Fibroblast of gingiva (primary cell): ENCODE data around the gene DOK4.
"Not testable (repeated sequence)": the region's sequence is repeated elsewhere in the genome, so short reads cannot be mapped to it uniquely, and the experiment has no call there.

ENCODE experiments used
- DNase-seq: peaks from one replicate; pipeline ENCODE4 v3.0.0-alpha.2; 2011; ENCODE audit warnings: low read depth

Gene DOK4

DNA sequence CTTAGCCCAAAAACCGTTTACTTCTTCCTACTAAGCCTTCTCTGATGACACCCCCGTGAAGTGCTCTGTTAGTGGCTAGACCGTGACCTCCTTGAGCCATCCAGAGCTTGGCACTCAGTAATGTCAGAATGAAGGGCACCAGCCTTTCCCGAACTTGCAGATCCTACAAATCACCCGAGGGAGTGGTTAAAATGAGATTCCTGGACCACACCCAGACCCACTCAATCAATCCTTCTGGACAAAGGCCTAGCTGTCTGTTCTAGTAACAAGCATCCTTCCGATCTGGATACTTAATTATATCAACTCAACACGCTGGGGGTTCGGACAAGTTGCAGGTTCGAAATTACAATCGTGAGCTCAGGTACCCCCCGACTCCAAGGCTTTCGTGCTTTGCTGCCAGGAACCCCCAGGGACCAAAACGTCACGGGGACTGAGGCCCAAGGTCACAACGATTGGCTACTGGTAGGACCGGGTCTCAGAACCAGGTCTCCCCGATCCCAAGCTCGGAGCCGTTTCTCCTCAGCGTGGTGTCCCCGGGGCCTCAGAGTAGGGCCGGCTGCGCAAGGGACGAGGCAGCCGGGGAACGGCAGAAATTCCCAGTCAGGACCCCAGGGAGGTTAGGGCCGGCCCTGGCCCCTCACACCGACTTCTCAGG is 39.6 kb downstream of the DOK4 start:
- peak; percentile 27 for DNase-seq

DNA sequence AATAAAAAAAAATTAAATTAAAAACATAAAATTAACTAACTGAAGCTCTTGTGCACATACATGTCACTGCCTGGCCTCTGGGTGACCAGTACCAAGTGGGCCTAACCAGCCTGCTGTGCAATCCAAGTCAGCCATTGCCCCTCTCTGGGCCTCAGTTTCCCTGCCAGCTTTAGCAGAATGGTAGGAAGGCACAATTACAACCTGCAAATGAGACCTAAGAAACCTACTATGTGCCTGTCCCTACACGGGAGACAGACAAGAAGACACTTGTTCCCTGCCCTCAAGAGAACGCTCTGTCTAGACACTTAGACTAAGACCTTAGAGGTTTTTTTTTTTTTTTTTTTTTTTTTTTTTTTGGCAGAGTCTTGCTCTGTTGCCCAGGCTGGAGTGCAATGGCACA is 40.8 kb downstream of the DOK4 start:
- no peak for DNase-seq

DNA sequence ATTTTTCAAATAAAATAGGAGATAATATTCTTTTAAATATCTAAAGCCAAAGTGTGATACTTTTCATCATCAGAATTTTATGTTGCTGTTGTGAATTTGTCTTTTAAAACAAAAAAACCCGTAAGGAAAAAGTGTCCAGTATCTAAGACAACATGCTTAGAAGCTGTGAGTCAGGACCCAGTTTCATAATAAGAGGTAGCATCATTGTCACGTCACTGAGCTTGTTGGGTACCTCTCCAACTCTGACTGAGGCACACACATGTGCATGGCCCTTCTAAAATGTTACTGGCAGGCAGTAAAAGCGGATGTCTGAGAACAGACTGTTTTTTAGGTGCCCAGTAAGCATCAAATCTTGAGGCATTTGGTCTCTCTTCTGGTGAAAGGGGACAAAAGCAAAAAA is 41.6 kb downstream of the DOK4 start:
- DNase-seq: peak; percentile 60

DNA sequence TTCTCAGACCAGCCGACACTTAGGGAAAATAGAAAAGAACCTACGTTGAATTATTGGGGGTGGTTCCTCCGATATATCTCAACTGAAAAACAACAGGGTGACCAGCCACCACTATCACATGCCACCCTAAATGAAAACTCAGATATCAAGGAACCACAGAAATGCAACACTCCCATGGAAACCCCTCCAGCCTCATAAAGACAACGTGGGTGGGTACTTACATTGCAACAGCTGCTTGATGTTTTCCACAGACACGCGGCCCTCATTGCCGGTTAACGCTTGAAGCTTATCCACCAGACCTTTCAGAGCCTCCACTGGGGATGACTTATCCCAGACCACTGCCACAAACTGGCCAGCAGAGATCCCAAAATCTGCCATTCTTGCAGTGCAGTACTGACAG is 45.7 kb downstream of the DOK4 start:
- not testable (repeated sequence) for DNase-seq

DNA sequence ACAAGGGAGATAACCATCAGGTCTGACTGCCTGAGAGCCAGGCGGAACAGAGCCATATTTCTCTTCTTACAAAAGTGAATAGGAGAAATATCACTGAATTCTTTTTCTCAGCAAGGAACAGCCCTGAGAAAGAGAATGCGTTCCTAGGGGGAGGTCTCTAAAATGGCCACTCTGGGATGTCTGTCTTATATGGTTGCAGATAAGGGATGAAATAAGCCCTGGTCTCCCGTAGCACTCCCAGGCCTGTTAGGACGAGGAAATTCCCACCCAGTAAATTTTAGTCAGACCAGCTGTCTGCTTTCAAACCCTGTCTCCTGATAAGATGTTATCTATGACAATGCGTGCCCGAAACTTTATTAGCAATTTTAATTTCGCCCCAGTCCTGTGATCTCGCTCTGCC is 46.3 kb downstream of the DOK4 start:
- DNase-seq: not testable (repeated sequence)

DNA sequence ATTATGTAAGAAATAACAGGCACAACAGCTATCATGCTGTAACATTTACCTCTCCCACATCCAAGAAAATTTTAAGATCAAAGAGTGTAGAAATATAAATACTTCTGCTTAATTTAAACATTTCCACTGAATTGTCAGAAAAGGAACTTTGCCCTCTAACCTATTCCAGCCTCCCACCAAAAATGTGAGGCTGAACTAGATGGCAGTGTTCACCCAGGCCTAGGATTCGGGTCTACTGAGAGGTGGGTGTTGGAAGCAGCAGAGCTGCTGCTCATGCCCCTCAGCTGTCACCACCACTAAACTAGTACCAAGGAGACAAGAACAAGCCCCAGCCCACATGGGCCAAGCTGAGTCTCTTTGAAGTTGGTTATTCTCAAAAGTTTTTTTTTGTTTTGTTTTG is 50.5 kb downstream of the DOK4 start:
- no peak for DNase-seq

DNA sequence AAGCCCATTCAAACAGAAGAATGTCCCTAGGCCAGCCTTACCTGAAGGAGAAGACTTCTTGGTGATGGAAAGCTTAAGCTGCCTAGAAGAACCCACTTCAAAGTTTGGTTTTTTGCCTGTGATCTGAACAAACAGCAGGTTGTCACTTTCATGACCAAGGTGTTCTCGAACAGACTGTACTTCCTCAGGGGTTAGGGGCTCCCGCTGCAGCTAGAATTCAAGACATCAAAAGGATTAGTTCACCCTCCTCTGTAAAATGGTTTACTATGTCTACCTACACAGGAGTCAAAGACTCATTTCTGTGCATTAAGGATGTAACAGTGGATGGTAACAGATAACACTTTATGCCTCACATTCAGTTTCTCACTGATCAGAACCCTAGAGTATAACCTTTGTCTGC is 52.3 kb downstream of the DOK4 start:
- no peak for DNase-seq

DNA sequence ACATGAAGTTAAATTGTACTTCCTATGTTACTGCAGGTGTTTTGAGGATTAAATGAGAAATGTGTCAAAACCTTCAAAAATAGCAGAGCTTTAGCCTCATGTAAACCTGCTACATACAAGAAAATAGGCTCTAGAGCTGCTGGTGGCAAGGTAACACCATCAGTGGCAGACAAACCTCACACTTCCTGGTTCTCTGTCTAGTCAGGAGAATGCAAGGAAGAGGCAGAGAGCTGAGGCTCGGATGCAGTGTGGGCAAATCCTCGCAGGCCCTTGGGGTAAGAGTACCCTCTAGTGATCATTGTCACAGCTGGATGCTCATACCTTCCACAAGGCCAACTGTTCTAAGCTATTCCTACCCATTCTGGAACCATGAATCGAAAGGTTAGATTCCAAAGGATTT is 53.3 kb downstream of the DOK4 start:
- no peak for DNase-seq

DNA sequence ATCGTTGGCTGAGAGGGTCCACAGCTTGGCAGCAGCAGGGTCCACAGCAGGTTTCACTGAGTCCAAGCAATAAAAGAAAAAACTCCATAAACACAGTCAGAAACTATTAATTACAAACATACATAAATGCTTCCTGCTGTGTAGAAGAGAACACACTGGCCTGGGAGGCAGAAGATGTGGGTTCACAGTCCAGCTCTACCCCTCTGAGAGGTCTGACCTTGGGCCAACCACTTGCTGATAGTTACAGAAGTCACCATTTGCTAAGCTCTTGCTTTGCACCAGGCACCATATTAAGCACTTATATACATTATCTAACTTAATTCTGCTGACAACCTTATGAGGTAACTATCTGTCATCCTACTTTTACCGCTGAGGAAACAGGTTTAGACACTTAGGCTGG is 53.8 kb downstream of the DOK4 start:
- no peak for DNase-seq

DNA sequence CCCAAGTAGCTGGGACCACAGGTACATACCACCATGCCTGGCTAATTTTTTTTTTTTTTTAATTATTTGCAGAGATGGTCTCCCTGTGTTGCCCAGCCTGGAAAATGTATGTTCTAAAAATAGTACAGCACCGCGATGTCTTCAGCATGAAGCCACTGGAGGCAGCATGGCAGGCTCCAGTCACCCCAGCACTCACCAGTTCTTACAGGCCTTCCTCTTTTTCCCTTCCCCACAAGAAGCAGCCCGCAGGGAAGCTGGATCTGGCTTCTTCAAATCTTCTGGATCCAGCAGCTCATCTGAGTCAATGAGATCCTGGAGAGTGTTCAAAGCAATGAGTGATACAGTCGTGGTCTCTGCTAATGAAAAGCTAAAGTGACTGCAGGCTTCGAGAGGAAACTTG is 55.3 kb downstream of the DOK4 start:
- no peak for DNase-seq

DNA sequence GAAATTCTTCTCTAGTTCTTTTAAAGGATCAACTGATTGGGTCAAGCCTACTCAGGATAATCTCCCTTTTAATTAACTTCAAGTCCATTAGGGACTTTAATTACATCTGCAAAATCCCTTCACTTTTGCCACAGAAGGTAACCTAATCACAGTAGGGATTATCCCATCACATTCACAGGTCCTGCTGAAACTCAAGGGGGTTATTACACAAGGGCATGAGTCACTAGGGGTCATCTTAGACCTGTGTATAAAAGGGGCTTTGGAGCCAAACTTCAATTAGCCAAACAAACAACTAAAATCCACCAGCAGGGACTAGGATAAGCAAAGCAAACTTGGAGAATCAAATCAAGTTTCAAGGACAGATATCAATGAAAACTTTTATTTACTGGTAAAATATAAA is 58.5 kb downstream of the DOK4 start:
- peak; percentile 13 for DNase-seq

DNA sequence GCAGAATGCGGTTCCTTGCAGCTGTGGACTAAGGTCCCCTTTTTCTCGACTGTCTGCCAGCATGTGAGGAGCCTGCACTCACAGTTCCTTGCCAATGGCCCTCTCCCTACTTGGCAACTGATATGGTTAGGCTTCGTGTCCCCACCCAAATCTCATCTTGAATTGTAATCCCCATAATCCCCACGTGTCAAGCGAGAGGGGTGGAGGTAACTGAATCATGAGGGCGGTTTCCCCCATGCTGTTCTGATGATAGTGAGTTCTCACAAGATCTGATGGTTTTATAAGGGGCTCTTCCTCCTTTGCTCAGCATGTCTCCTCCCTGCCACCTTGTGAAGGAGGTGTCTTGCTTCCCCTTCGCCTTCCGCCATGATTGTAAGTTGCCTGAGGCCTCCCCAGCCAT is 59.0 kb downstream of the DOK4 start:
- DNase-seq: no peak

DNA sequence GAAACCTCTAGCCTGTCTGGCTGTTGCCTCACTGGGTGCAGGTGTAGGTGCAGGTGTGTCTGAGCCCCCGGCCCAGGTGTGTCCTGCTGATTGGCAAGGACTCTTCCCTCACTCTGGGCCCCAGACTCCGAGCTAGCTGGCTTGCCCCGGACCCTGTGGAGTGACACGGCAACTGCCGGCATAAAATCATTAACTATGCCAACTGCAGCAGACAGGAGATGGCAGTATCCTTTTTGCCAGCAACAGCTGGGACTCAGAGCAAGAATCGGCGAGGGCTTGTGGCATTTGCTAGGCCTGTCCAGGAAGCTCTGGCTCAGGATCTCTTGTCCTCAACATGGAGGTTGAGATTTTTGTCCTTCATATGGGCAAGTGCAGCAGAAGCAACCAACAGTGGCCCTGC is 59.9 kb downstream of the DOK4 start:
- no peak for DNase-seq

DNA sequence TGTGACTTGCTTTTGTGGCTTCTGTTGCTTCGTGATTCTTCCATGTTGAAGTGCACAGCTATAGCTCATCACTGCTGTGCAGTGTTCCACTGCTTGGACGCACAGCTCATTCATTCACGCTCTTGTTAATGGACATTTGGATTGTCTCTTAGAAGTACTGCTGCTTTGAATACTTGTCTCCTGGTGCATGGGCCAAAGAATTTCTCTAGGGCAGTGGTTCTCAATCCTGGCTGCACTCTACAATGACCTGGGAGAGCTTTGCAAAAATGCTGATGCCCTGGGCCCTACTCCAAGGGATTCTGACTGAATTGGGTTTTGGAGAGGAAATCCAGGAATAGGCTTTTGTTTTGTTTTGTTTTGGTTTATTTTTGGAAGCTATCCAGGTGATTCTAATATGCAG is 61.7 kb downstream of the DOK4 start:
- DNase-seq: no peak

DNA sequence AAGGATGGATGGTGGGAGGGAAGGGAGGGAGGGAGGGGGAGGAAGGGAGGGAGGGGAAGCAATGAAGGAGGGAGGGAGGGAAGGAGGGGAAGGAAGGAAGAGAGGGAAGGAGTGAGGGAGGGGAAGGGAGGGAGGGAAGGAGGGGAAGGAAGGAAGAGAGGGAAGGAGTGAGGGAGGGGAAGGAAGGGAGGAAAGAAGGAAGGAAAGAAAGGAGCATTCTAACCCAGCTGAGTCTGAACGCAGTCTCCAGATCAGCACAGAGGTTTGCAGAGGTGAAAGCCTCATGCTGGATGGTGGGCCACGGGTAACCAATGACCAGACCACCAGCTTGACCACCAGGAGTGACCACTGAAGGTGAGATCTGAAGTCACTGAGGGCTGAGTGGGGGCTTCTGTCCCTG is 63.1 kb downstream of the DOK4 start:
- no peak for DNase-seq

DNA sequence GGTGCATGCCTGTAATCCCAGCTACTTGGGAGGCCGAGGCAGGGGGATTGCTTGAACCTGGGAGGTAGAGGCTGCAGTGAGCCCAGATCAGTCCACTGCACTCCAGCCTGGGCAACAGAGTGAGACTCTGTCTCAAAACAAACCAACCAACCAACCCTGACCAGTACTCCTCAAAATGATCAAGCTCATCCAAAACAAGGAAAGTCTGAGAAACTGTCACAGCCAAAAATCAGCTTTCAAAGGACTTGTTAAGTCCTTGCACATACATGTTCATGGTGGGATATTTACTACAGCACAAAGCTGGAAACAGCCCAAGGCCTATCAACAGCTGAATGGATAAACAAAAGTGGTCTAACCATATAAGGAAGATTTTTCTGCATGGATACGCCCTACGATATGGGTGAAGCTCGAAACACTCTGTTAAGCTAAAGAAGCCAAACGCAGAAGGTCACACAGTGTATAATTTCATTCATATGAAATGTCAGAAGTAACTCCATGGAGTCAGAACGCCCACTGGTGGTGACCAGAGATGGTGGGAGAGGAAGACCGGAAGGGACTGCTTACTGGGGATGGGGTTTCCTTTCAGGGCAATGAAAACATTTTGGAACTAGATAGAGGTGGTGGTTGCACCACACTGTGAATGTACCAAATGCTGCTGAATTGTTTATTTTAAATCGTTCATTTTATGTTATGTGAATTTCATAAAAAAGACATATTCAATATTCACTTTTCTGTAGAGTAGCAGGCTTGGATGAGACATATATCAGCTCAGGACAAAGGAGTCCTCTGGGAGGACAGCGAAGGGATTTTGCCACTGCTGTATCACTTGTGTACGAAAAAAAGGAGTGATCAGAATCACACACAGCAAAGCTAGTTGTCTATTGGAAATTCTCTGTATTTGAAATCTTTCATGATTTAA is 64.0 kb downstream of the DOK4 start:
- peak; percentile 67 for DNase-seq
